ENCODE data around the gene MAPKAP1.

MAPKAP1 gene

GRCh38 chr9:125558453-125559092 lies 148.4 kb downstream of the MAPKAP1 start:
- DNase-seq, result peak; percentile 50 to 57

- no peak for DNase-seq
These were observed 150.8 kb downstream of the MAPKAP1 start for GRCh38 chr9:125556046-125556721.

GRCh38 chr9:125554726-125555125 lies 152.3 kb downstream of the MAPKAP1 start:
- DNase-seq, result no peak

DNA sequence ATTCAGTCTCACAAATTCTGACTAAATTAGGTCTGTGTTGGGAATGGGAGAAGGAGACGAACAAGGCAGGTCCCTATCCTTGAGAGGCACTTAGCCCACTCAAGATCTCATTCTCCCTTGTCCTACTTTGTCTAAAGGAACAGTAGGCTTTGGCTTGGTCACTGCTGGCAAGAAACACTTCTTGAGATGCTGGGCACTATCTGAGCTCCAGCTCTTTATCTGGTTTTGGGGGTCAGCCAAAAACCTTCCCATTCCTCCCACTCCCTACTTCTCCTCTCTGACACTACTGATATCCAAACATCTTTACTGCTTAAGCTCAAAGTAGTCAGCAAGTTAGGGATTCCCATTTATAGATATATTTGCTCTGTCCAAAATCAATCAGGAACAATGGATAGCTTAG lies 155.2 kb downstream of the MAPKAP1 start:
- no peak for DNase-seq

GRCh38 chr9:125549891-125550885 lies 156.8 kb downstream of the MAPKAP1 start:
- no peak for DNase-seq

GRCh38 chr9:125549465-125549871 lies 157.5 kb downstream of the MAPKAP1 start:
- no peak for DNase-seq

GRCh38 chr9:125549039-125549438 lies 158.0 kb downstream of the MAPKAP1 start:
- no peak for DNase-seq

DNA sequence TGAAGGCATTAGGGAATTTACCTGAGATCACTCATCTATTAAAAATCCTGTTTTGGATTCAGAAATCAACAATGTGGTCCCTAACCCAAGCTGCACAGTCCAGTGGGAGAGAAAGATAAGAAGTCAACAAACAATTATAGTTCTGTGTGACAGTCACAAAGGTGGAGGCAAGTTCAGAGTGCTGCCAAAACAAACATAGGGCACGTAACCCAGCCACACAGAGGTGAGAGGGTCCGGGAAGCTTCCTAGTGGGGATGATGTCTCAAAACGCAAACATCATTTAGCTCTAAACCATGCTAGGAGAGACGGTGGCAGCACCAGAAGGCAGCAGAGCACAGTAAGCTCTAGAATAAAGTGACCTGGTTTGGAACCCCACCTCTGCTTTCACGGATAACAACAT lies 158.9 kb downstream of the MAPKAP1 start:
- DNase-seq, result no peak

GRCh38 chr9:125547368-125547767 lies 159.6 kb downstream of the MAPKAP1 start:
- DNase-seq, result no peak

DNA sequence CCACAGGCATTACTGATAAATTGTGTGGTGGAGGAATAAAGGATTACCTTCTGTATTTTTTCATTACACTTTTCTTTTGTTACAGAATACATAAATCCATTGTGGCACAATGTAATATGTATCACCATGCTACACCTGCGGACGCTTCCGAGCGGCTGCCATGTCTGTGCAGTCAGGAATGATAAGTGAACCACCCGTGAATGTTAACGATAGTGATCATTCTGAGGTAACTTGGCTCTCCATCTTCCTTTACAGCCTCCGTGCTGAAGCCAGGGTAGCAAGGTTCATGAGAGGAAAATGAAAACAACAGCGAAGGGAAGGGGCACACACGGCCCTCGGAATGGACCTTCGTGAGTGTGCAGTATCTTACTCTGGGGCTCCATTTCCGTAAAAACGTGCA lies 161.2 kb downstream of the MAPKAP1 start:
- DNase-seq, result no peak

DNA sequence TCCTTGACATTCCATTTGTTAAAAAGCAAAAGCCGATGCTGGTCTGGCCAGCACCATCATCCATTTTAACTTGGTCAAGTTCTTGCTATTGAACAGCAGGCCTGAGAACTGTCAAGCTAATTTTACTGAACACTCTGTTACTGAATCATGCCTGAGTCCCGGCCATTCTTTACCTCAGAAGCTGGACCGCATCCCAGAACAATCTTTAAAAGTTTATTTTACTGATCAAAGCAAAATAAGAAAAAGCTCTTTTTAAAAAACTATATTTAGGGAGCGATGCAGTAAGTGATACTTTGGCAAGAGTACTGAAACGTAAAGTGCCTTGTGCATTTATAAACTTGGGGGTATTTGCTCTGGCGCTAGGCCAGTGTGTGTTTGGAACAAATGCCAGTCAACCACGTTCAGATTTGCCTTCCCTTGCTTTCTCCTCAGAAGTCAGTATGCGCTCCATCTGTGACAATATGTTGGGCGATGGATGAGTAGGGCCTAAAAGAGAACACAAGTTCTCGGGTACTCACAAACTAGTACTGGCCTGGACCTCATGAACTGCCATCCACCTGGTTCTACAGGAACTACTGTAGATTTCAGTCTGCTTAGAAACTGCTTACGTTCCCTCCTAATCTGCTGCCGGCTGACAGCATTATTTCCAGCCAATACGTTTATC lies 161.9 kb downstream of the MAPKAP1 start:
- no peak for DNase-seq

DNA sequence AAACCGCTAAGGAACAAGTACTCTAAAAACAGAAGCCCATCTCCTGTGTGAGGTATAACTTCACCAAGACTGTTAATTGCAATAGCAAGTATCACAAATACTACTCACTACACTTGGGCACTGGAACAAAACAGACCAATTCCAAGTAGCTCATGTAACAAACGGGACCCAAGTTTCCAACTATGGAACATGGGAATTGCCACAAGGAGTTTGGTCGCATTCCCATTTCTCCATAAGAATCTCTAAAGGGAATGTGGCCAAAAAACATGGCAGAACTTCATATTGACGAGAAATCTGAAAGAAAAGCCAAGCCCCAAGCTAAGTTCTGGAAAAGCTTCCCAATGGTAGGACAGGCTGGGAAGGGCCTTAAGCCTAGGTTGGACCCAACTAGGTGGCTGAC lies 162.5 kb downstream of the MAPKAP1 start:
- DNase-seq, result no peak

DNA sequence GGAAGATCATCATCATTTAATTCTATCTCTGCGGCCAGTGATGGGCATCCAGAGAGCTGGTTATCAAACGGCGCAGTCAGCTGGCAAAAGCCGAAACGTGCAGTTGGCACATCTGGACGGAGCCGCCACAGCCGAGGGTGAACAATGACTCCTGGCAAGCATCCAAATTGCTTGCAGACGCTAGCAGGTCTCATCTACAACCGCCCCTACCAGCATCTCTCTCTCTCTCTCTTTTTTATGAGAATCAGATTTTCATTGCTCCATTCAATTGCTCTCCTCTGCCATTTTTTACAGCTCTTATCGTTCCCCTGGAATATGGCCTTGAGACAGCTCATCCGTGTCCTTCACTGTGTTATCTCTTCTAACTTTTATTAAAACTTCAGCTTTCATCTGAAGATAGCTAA lies 165.2 kb downstream of the MAPKAP1 start:
- DNase-seq, result no peak

- no peak for DNase-seq
These were observed 166.5 kb downstream of the MAPKAP1 start for GRCh38 chr9:125540497-125540896.

DNA sequence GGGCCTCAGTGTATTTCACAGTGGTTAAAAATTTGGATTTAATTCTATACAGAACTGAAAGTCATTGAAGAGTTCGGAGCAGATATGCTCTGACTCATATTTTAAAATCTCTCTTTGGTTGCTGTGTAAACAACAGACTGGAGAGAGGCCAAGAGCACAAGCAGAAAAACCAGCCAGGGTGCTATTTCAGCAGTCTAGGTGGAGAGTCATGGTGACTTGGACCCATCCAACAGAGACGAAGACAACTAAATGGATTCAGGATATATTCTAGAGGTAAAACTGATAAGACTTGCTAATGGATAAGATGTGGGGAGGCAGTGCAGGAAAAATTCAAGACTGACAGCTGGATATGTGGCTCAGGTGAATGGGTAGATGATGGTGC lies 168.9 kb downstream of the MAPKAP1 start:
- no peak for DNase-seq

GRCh38 chr9:125537442-125538091 lies 169.4 kb downstream of the MAPKAP1 start:
- DNase-seq, result no peak

- no peak for DNase-seq
These were observed 170.2 kb downstream of the MAPKAP1 start for GRCh38 chr9:125536776-125537175.

- DNase-seq, result no peak
These were observed 170.7 kb downstream of the MAPKAP1 start for GRCh38 chr9:125536167-125536772.

- DNase-seq, result no peak
These were observed 171.9 kb downstream of the MAPKAP1 start for GRCh38 chr9:125534971-125535701.

DNA sequence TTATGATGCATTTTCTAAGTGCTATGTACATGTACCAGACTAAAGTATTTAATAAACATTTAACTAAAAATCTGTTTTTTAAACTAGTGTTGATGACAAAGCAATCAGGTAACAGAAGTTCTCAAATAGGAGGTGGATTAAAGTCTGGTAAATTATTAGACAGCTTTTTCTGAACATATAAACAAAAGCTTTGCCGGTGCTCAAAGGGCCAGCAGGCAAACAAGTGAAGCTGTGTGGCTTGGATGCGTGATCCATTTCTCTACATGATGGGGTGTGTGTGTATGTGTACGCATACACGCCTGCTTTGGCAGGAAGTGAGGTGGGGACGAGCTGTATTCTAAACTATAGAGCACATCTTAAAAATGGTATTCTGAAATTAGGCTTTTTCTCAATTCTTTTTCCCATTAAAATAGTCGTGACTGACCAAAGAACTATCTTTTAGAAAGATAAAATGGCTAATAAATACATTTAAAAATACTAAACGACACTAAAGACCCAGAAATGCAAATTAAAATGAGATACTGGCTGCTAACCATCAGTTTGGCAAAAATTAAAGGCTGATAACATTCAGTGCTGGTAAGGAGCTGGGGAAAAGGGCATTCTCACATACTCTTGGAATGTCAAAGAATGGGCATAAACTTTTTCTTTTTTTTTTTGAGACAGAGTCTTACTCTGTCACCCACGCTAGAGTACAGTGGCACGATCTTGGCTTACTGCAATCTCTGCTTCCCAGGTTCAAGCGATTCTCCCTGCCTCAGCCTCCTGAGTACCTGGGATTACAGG lies 174.0 kb downstream of the MAPKAP1 start:
- DNase-seq, result no peak

Measured in activated T-cell treated with anti-CD3 and anti-CD28 coated beads, Interleukin-2, amount 50 U/mL, for 48 hours (primary cell).